ENCODE results near the gene SLC25A17.
"Not testable (repeated sequence)": the region's sequence is repeated elsewhere in the genome, so short reads cannot be mapped to it uniquely, and the experiment has no call there.

Gene SLC25A17

GRCh38 chr22:40845816-40846215 is 26.7 kb upstream of the SLC25A17 start:
- not testable (repeated sequence) for H3K27ac ChIP-seq (replicated peaks; ENCODE audit: low read length); H3K79me1 ChIP-seq (ENCODE audit: low read depth, low read length); H2AFZ ChIP-seq (ENCODE audit: low read length); H3K23ac ChIP-seq (ENCODE audit: low read depth, low read length, poor library complexity); H4K91ac ChIP-seq (ENCODE audit: low read depth, low read length, poor library complexity); H3K4me2 ChIP-seq (ENCODE audit: insufficient read depth, low read length, poor library complexity, severe bottlenecking); H3K4me1 ChIP-seq (ENCODE audit: control insufficient read depth in 2 of 2, insufficient read depth in 1 of 2, low read depth in 1 of 2, low read length in 2 of 2); H3K14ac ChIP-seq (ENCODE audit: low read length); H3K18ac ChIP-seq (ENCODE audit: low read length); DNase-seq (ENCODE audit: low spot score); H2AK5ac ChIP-seq (ENCODE audit: low read depth, low read length); H3K27me3 ChIP-seq (ENCODE audit: control insufficient read depth in 3 of 3, insufficient read depth in 3 of 3, low read depth in 1 of 3, low read length in 3 of 3); H2BK12ac ChIP-seq (ENCODE audit: low read length); H2BK120ac ChIP-seq (ENCODE audit: low read depth, low read length); H2BK15ac ChIP-seq (ENCODE audit: low read length); H4K8ac ChIP-seq (ENCODE audit: low read depth, low read length); H3K9me3 ChIP-seq (replicated peaks in 1 of 2; ENCODE audit: control insufficient read depth in 2 of 2, insufficient read depth in 1 of 2, low read depth in 1 of 2, low read length in 2 of 2); H3K4ac ChIP-seq (ENCODE audit: low read length); H3K4me3 ChIP-seq (ENCODE audit: low read length in 2 of 2); H2BK5ac ChIP-seq (ENCODE audit: low read length); H3K9ac ChIP-seq (ENCODE audit: low read depth, low read length, poor library complexity)
- WGBS, 2 donors (ENCODE audit: extremely low coverage in 2 of 2, insufficient read length in 2 of 2, insufficient replicate concordance in 1 of 2): no CpG with 5 or more reads among the region's 11 CpGs
- H3K36me3 ChIP-seq (replicated peaks in 1 of 2; ENCODE audit: control insufficient read depth in 2 of 2, insufficient read depth in 2 of 2, low read length in 2 of 2): peaks cover 18 to 100% of the 10 kb centered on the region in 2 donors

- WGBS, 2 donors (ENCODE audit: extremely low coverage in 2 of 2, insufficient read length in 2 of 2, insufficient replicate concordance in 1 of 2): no CpG with 5 or more reads among the region's 3 CpGs
Measured at GRCh38 chr22:40844951-40845350, 25.8 kb upstream of the SLC25A17 start.

GRCh38 chr22:40838486-40838885 is 19.3 kb upstream of the SLC25A17 start:
- Histone ChIP-seq H3K27me3 (ENCODE audit: control insufficient read depth in 3 of 3, insufficient read depth in 3 of 3, low read depth in 1 of 3, low read length in 3 of 3) (no peaks in the 10 kb centered on the region), H3K4ac (ENCODE audit: low read length) (no peak overlapping the region), H3K14ac (ENCODE audit: low read length) (no peak overlapping the region), H2BK15ac (ENCODE audit: low read length) (no peak overlapping the region), H3K36me3 (replicated peaks in 1 of 2; ENCODE audit: control insufficient read depth in 2 of 2, insufficient read depth in 2 of 2, low read length in 2 of 2) (peaks cover 20 to 99% of the 10 kb centered on the region in 2 donors), H3K4me2 (ENCODE audit: insufficient read depth, low read length, poor library complexity, severe bottlenecking) (no peak overlapping the region), H3K79me1 (ENCODE audit: low read depth, low read length) (peaks cover 4% of the 10 kb centered on the region), H2BK12ac (ENCODE audit: low read length) (no peak overlapping the region), H4K91ac (ENCODE audit: low read depth, low read length, poor library complexity) (no peak overlapping the region), H3K9me3 (replicated peaks in 1 of 2; ENCODE audit: control insufficient read depth in 2 of 2, insufficient read depth in 1 of 2, low read depth in 1 of 2, low read length in 2 of 2) (no peaks in the 10 kb centered on the region), H2BK120ac (ENCODE audit: low read depth, low read length) (no peak overlapping the region), H3K23ac (ENCODE audit: low read depth, low read length, poor library complexity) (no peak overlapping the region), H3K18ac (ENCODE audit: low read length) (no peak overlapping the region), H3K27ac (replicated peaks; ENCODE audit: low read length) (no peak overlapping the region), H3K4me3 (ENCODE audit: low read length in 2 of 2) (no peak overlapping the region), H2AK5ac (ENCODE audit: low read depth, low read length) (no peak overlapping the region), H4K8ac (ENCODE audit: low read depth, low read length) (no peak overlapping the region), H3K4me1 (ENCODE audit: control insufficient read depth in 2 of 2, insufficient read depth in 1 of 2, low read depth in 1 of 2, low read length in 2 of 2) (no peaks in the 10 kb centered on the region), H3K9ac (ENCODE audit: low read depth, low read length, poor library complexity) (no peak overlapping the region), H2AFZ (ENCODE audit: low read length) (no peak overlapping the region), H2BK5ac (ENCODE audit: low read length) (no peak overlapping the region)
- no CpG with 5 or more reads among the region's 3 CpGs for WGBS, 2 donors (ENCODE audit: extremely low coverage in 2 of 2, insufficient read length in 2 of 2, insufficient replicate concordance in 1 of 2)
- no peak for DNase-seq (ENCODE audit: low spot score)

More at GRCh38 chr22:40844951-40845350, 25.8 kb upstream of the SLC25A17 start:
- Histone ChIP-seq H3K9ac (ENCODE audit: low read depth, low read length, poor library complexity) (no peak overlapping the region), H4K8ac (ENCODE audit: low read depth, low read length) (no peak overlapping the region), H3K9me3 (replicated peaks in 1 of 2; ENCODE audit: control insufficient read depth in 2 of 2, insufficient read depth in 1 of 2, low read depth in 1 of 2, low read length in 2 of 2) (no peaks in the 10 kb centered on the region), H2BK12ac (ENCODE audit: low read length) (no peak overlapping the region), H3K79me1 (ENCODE audit: low read depth, low read length) (peaks cover 4% of the 10 kb centered on the region), H3K27ac (replicated peaks; ENCODE audit: low read length) (no peak overlapping the region), H4K91ac (ENCODE audit: low read depth, low read length, poor library complexity) (no peak overlapping the region), H2AK5ac (ENCODE audit: low read depth, low read length) (no peak overlapping the region), H3K18ac (ENCODE audit: low read length) (no peak overlapping the region), H3K4me1 (ENCODE audit: control insufficient read depth in 2 of 2, insufficient read depth in 1 of 2, low read depth in 1 of 2, low read length in 2 of 2) (no peaks in the 10 kb centered on the region), H3K4ac (ENCODE audit: low read length) (no peak overlapping the region), H3K4me2 (ENCODE audit: insufficient read depth, low read length, poor library complexity, severe bottlenecking) (no peak overlapping the region), H3K14ac (ENCODE audit: low read length) (no peak overlapping the region), H3K27me3 (ENCODE audit: control insufficient read depth in 3 of 3, insufficient read depth in 3 of 3, low read depth in 1 of 3, low read length in 3 of 3) (no peaks in the 10 kb centered on the region), H3K36me3 (replicated peaks in 1 of 2; ENCODE audit: control insufficient read depth in 2 of 2, insufficient read depth in 2 of 2, low read length in 2 of 2) (peaks cover 17 to 100% of the 10 kb centered on the region in 2 donors), H2BK15ac (ENCODE audit: low read length) (no peak overlapping the region), H2BK120ac (ENCODE audit: low read depth, low read length) (no peak overlapping the region), H2AFZ (ENCODE audit: low read length) (no peak overlapping the region), H2BK5ac (ENCODE audit: low read length) (no peak overlapping the region), H3K4me3 (ENCODE audit: low read length in 2 of 2) (no peak overlapping the region), H3K23ac (ENCODE audit: low read depth, low read length, poor library complexity) (no peak overlapping the region)
- DNase-seq (ENCODE audit: low spot score): no peak

- Histone ChIP-seq H3K4me2 (ENCODE audit: insufficient read depth, low read length, poor library complexity, severe bottlenecking) (no peak overlapping the region), H4K91ac (ENCODE audit: low read depth, low read length, poor library complexity) (no peak overlapping the region), H3K9me3 (replicated peaks in 1 of 2; ENCODE audit: control insufficient read depth in 2 of 2, insufficient read depth in 1 of 2, low read depth in 1 of 2, low read length in 2 of 2) (no peaks in the 10 kb centered on the region), H2AK5ac (ENCODE audit: low read depth, low read length) (no peak overlapping the region), H3K18ac (ENCODE audit: low read length) (no peak overlapping the region), H4K8ac (ENCODE audit: low read depth, low read length) (no peak overlapping the region), H3K4ac (ENCODE audit: low read length) (no peak overlapping the region), H2BK120ac (ENCODE audit: low read depth, low read length) (no peak overlapping the region), H3K9ac (ENCODE audit: low read depth, low read length, poor library complexity) (no peak overlapping the region), H3K4me1 (ENCODE audit: control insufficient read depth in 2 of 2, insufficient read depth in 1 of 2, low read depth in 1 of 2, low read length in 2 of 2) (no peaks in the 10 kb centered on the region), H2BK12ac (ENCODE audit: low read length) (no peak overlapping the region), H2BK5ac (ENCODE audit: low read length) (no peak overlapping the region), H3K4me3 (ENCODE audit: low read length in 2 of 2) (no peak overlapping the region), H3K14ac (ENCODE audit: low read length) (no peak overlapping the region), H3K27me3 (ENCODE audit: control insufficient read depth in 3 of 3, insufficient read depth in 3 of 3, low read depth in 1 of 3, low read length in 3 of 3) (no peaks in the 10 kb centered on the region), H3K23ac (ENCODE audit: low read depth, low read length, poor library complexity) (no peak overlapping the region), H3K36me3 (replicated peaks in 1 of 2; ENCODE audit: control insufficient read depth in 2 of 2, insufficient read depth in 2 of 2, low read length in 2 of 2) (peaks cover 20 to 99% of the 10 kb centered on the region in 2 donors), H2AFZ (ENCODE audit: low read length) (no peak overlapping the region), H3K27ac (replicated peaks; ENCODE audit: low read length) (no peak overlapping the region), H2BK15ac (ENCODE audit: low read length) (no peak overlapping the region), H3K79me1 (ENCODE audit: low read depth, low read length) (no peaks in the 10 kb centered on the region)
- no peak for DNase-seq (ENCODE audit: low spot score)
- WGBS, 2 donors (ENCODE audit: extremely low coverage in 2 of 2, insufficient read length in 2 of 2, insufficient replicate concordance in 1 of 2): no CpG with 5 or more reads among the region's 3 CpGs
Measured at GRCh38 chr22:40834619-40835018, 15.5 kb upstream of the SLC25A17 start.

All from neuronal stem cell (in vitro differentiated cells).